Naive thymus-derived CD8-positive, alpha-beta T cell (primary cell): ENCODE results near the gene ADAP1. TPM values are rescaled to one million over a fixed set of nuclear protein-coding genes. Genes with fewer than 3 reads are reported as not detected.
A peak's percentile ranks its signal among the peaks of the same experiment; 100 is the strongest.

Experiments
- ATAC-seq, 2 donors: fragments of 150-1000 bp; cut with Tn5 transposase in 1 of 2; sonication (Bioruptor Pico), chemical (Tn5 transposase) in 1 of 2; 1 replicate in 1 of 2; 2 replicates in 1 of 2; pipeline ENCODE4 v1.10.0; 2021; ENCODE audit warnings: mild to moderate bottlenecking in 2 of 2, moderate library complexity in 2 of 2
- POLR2A ChIA-PET: fragments of 350-600 bp; sonication (Branson Sonifier 250); formaldehyde crosslinking; loops from one replicate; lab custom pipeline; 2021; ENCODE audit warnings: antibody characterized with exemption; lab: Charles Lee
- DNase-seq, 10 donors: peaks; one replicate each; pipeline versions ENCODE4 v3.0.0 to v3.0.0-alpha.2; 2020 to 2022
- H3K27ac Mint-ChIP-seq, 10 donors: one replicate each; pipeline ENCODE4 v1.8.0; 2020 to 2022; ENCODE audit warnings: mild to moderate bottlenecking in 10 of 10, mixed read lengths in 10 of 10, moderate library complexity in 4 of 10, inconsistent platforms in 1 of 10
- H3K27me3 Mint-ChIP-seq, 5 donors: one replicate each; pipeline ENCODE4 v1.8.0; 2021 to 2022; ENCODE audit warnings: mixed read lengths in 5 of 5
- H3K36me3 Mint-ChIP-seq, 3 donors: one replicate each; pipeline ENCODE4 v1.8.0; 2020 to 2022; ENCODE audit warnings: mixed read lengths in 3 of 3, mild to moderate bottlenecking in 2 of 3, inconsistent platforms in 1 of 3
- H3K4me1 Mint-ChIP-seq, 4 donors: one replicate each; pipeline ENCODE4 v1.8.0; 2021 to 2022; ENCODE audit warnings: mixed read lengths in 4 of 4
- H3K4me3 Mint-ChIP-seq, 10 donors: one replicate each; pipeline ENCODE4 v1.8.0; 2020 to 2022; ENCODE audit warnings: mild to moderate bottlenecking in 10 of 10, mixed read lengths in 10 of 10, moderate library complexity in 6 of 10, inconsistent platforms in 1 of 10
- H3K9me3 Mint-ChIP-seq, 9 donors: one replicate each; pipeline ENCODE4 v1.8.0; 2020 to 2022; ENCODE audit warnings: mixed read lengths in 9 of 9, mild to moderate bottlenecking in 3 of 9, inconsistent platforms in 1 of 9, moderate library complexity in 1 of 9
- polyA plus RNA-seq, 3 donors: library from polyadenylated mRNA; unstranded; fragments of 300-500 nt; fragmentation: Illumina TruSeq; gene quantifications; one replicate each; pipeline ENCODE4 v1.2.3, GENCODE V29; 2021
- total RNA-seq, 8 experiments: library from RNA in 2 of 8; stranded (reverse) in 2 of 8; gene quantifications; one replicate each; pipeline ENCODE4 v1.2.3 and lab custom pipeline; 2021 to 2026

Gene ADAP1
- total and polyA plus RNA-seq, 5 experiments from 2014 or later, result 7.6 to 18.4 (median 12.4) TPM

DNA sequence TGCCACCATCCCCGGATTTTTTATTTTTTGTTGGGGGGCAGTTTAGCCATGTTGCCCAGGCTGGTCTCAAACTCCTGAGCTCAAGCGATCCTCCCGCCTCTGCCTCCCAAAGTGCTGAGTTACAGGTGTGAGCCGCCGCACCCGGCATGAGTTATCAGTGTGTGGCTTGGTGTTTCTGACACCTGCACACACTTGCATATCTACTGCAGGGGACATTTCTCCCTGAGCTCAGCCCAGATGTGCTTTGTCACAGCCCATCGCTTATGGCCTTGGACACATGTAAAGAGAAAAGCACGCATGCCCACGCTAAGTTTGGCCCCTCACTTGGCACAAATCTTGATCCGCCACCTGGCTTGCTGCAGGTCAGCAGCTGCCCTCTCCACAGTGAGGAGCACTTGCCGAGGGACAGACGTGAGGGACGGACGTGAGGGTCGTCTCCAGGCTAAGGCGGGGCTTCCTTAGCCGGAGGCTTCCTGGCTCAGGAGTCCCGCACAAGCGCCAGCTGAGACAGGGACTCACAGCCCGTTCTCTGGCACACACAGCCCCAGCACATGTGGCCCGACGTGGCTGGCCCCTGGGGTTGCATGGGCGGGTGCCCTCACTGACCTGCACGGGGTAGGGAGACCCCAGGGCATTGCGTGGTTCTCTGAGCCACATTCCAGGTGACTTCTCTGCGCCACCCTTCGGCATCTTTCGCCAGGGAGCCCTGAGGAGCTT, 40.3 kb upstream of the ADAP1 start:
- POLR2A ChIA-PET, result interaction anchor here (1.8 to 3.8 kb wide), 3 partner anchors 18 to 166 kb away, joined by 4 to 36 read pairs (median 21); partner anchors contain the start of gene COX19
- H3K4me3 Mint-ChIP-seq, result no peak overlapping the region
- DNase-seq (no peak), ATAC-seq (no peak)
- peaks cover 0 to 7% (median 0%) of the 10 kb centered on the region in 3 donors for H3K36me3 Mint-ChIP-seq
- H3K27ac Mint-ChIP-seq, result peak overlapping the region in 1 of 10 donors; percentile 15
- H3K9me3 Mint-ChIP-seq, result no peaks in the 10 kb centered on the region
- H3K27me3 Mint-ChIP-seq, result no peaks in the 10 kb centered on the region
- H3K4me1 Mint-ChIP-seq, result peaks cover 3 to 8% (median 6%) of the 10 kb centered on the region in 4 donors

DNA sequence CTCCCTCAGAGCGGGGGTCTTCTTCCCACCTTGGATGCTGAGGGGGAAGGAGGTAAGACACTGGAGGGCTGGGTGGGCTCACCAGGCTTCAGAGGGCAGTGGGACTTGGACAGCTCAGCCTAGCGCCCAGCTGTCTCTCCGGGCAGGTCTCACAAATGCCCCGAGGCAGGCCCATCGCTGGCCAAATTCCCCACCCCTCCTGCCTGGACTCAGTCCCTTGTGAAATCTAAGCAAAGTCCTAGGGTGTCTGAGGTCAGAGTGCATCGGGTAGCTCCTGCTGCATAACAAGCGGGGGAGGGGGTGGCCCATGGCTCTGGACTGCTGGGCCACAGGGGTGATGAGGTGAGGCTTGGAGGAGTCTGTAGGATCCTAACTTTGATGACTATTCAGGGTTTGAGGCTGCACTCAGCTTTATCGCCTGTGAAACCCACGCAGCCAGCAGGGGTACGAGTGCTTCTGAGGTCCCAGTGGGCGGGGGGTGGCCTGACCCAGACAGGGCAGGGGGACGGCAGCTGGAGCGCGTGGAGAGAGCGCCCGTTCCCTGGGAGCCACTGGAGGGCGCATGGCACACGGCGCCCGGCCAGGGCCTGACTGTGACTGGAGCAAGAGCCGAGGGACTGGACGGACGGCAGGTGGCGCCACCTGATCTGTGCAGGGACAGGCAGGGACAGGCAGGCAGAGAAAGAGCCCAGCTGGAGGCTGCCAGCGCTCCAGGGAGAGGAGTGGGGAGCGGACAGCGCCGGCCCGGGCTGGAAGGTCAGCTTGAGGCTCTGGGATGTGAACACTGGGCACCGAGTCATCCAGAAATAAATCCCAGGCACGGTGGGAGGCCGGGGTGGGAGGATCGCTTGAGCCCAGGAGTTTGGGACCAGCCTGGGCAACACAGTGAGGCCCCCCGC, 38.5 kb upstream of the ADAP1 start:
- Mint-ChIP-seq H3K9me3 (no peaks in the 10 kb centered on the region), H3K27me3 (no peaks in the 10 kb centered on the region), H3K4me3 (no peak overlapping the region), H3K4me1 (peaks cover 3 to 8% (median 7%) of the 10 kb centered on the region in 4 donors), H3K36me3 (peaks cover 0 to 5% (median 0%) of the 10 kb centered on the region in 3 donors), H3K27ac (no peak overlapping the region)
- POLR2A ChIA-PET, result interaction anchor here (0.6 to 3.8 kb wide), 10 partner anchors 16 to 652 kb away, joined by 3 to 36 read pairs (median 4); partner anchors contain the start of genes COX19 and GPR146
- DNase-seq, result peak; percentile 84 to 96 (median 90)
- peak; percentile 99 for ATAC-seq

DNA sequence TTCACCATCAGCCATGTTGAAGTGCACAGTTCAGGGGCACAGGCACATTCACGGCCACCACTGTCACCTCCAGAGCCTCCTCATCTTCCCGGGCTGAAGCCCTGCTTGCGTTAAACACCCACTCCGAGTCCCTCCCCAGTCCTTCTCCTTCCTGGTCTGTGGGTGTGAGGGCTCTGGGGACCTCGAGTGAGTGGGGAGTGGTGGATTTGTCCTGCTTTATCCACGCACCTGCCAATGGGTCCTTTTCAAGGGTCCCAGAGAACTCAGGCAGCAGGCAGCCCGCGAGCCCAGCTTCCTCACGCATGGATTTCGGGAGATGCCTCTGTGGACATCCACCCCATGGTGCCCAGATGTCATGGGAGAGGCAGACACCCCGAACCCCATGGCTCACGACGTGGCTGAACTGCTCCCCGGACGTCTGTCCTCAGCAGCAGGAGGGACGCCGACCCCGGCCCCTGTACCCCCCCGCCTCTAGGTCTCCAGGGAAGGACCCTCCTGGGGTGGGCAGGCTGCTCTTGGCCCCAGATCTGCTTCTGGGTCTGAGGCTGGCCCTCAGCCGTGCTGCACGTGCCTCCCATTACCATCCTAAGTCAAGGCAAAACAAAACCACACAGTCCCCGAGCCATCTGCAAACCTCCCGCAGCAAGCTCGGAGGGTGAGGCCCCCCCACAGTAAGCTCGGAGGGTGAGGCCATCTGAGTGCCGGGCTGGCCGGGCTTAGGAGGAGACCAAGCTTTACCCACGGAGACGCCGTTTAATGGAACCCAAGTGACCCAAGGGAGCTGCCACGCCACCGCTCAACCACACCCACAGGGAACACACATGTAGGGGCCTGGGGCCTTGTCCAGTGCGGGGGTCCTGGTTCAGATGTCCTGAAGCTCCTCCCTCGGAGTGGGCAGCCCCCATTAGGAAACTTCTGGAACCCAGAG, 37.5 kb upstream of the ADAP1 start:
- DNase-seq (no peak), ATAC-seq (no peak)
- H3K4me1 Mint-ChIP-seq, result peaks cover 3 to 8% (median 7%) of the 10 kb centered on the region in 4 donors
- H3K27ac Mint-ChIP-seq, result no peak overlapping the region
- no peaks in the 10 kb centered on the region for H3K9me3 Mint-ChIP-seq
- peaks cover 0 to 2% (median 0%) of the 10 kb centered on the region in 3 donors for H3K36me3 Mint-ChIP-seq
- no peaks in the 10 kb centered on the region for H3K27me3 Mint-ChIP-seq
- POLR2A ChIA-PET, result interaction anchor here (0.8 to 3.8 kb wide), 7 partner anchors 15 to 185 kb away, joined by 3 to 36 read pairs (median 6); partner anchors contain the start of genes COX19 and GPR146
- no peak overlapping the region for H3K4me3 Mint-ChIP-seq

DNA sequence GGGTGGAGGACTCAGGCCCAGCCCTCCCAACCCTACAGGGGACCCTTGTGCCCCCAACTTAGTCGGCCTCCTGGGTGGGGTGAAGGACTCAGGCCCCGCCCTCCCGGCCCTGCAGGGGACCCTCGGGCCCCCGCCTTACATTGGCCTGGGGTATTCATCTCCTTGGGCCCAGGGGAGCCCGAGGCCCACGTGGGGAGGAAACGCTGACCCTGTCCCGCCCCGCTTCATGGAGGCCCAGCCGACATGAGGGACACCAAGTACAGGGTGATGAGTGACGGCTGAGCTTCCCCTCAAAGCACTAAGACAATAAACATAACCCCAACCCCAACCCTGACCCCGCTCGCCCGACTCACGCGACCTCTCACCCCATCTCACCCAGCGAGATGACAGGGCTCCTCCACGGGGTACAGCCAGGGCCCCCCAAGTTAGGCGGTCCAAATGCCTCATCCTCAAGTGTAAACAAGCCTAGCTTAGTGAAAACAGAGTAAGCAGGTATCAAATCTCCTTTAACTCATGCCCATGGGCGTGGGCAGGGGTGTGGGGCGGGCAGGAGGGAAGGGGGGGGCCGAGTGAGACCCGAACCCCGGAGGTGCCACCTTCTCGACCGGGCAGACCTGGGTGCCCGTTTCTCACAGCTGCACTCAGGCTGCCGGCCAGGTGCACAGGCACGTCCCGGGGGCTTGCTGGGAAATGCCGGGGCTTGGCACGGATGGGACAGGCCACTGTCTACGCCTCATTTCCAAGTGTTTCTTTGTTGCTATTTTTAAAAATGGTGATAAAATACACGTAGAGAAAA, 36.7 kb upstream of the ADAP1 start:
- Mint-ChIP-seq H3K27ac (no peak overlapping the region), H3K4me1 (peaks cover 3 to 9% (median 7%) of the 10 kb centered on the region in 4 donors), H3K36me3 (no peaks in the 10 kb centered on the region), H3K27me3 (peaks cover 0 to 8% (median 3%) of the 10 kb centered on the region in 5 donors), H3K9me3 (no peaks in the 10 kb centered on the region), H3K4me3 (no peak overlapping the region)
- ATAC-seq (no peak), DNase-seq (no peak)
- POLR2A ChIA-PET, result interaction anchor here (1.1 kb wide), 1 partner anchor 75 kb away, joined by 3 read pairs; no protein-coding TSS in a partner anchor

DNA sequence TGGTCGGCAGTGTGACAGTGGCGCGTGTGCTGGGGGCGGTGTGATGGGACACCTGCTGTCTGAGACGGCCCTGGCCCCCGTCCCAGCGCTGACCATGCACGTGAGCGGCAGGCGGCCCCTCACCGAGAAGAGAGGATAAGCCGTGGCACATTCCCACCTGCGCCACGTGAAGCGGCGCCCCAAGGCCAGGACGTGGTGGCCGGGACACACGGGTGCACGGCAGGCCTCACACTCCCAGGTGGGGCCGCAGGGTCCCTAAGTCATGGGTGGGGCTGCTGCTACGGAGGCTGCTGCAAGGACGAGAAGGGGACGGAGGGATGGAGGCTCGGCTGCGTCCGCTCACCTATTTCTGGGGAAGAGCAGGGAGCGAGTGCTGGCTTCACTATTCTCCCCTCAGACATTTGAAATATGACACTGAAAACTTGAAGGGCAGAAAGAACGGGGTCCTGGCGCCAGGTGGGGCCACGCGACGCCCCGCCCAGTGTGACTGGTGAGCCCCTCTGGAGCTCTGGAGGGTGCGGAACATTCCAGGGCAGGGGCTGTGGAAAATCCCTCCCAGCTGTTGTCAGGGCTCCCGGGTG, 36.0 kb upstream of the ADAP1 start:
- Mint-ChIP-seq H3K27ac (no peak overlapping the region), H3K9me3 (no peaks in the 10 kb centered on the region), H3K36me3 (no peaks in the 10 kb centered on the region), H3K27me3 (peaks cover 1 to 15% (median 7%) of the 10 kb centered on the region in 5 donors), H3K4me3 (no peak overlapping the region), H3K4me1 (peaks cover 3 to 9% (median 9%) of the 10 kb centered on the region in 4 donors)
- POLR2A ChIA-PET, result no interaction called here
- ATAC-seq (no peak), DNase-seq (no peak)

DNA sequence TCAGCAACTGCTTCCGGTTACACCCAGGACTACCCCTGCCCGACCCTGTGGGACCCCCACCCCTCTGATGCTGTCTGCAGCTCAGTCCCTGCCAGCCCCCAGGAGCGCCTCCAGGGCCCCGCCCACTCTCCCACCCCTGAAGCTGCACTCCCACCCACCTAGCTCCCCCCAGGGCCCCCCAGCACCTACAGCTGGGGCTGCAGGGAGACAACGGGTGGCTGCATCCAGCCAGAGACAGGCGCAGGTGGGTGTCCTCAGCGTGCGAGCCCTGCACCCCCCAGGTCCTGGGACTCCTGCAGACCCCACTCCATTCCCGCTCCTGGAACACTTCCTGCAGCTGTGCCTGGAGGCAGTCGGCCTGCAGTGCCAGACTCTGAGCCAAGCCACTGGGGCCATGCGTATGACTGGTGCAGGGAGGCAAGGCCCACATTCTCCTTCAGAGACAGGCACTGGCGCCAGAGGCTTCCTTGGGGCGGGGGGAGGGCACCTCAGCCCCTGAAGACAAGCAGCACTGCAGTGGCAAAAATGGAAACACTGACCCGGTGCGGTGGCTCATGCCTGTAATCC, 34.6 kb upstream of the ADAP1 start:
- Mint-ChIP-seq H3K4me3 (no peak overlapping the region), H3K4me1 (peaks cover 3 to 9% (median 8%) of the 10 kb centered on the region in 4 donors), H3K36me3 (no peaks in the 10 kb centered on the region), H3K9me3 (no peaks in the 10 kb centered on the region), H3K27me3 (peaks cover 2 to 18% (median 8%) of the 10 kb centered on the region in 5 donors), H3K27ac (no peak overlapping the region)
- DNase-seq (no peak), ATAC-seq (no peak)
- POLR2A ChIA-PET, result no interaction called here

DNA sequence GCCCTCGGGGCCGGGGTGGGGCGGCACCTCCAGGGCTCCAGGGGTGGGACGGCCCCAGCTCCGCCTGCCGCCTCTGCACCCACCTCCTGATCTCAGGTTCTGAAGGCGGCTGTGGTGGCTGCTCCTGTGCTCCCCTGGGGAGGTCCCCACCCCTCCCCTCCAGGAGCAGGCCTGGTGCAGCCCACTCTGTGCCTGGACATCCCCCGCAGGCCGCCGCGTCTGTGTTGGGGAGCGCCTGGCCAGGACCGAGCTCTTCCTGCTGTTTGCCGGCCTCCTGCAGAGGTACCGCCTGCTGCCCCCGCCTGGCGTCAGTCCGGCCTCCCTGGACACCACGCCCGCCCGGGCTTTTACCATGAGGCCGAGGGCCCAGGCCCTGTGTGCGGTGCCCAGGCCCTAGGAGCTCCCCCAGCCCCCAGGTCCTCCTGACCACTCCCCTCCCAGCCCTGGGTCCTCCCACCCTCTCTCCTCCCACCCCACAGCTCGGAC, 34.0 kb upstream of the ADAP1 start:
- Mint-ChIP-seq H3K27me3 (peaks cover 2 to 18% (median 8%) of the 10 kb centered on the region in 5 donors), H3K27ac (no peak overlapping the region), H3K4me3 (no peak overlapping the region), H3K4me1 (peaks cover 3 to 9% (median 8%) of the 10 kb centered on the region in 4 donors), H3K9me3 (no peaks in the 10 kb centered on the region), H3K36me3 (no peaks in the 10 kb centered on the region)
- POLR2A ChIA-PET, result no interaction called here
- DNase-seq (no peak), ATAC-seq (no peak)

DNA sequence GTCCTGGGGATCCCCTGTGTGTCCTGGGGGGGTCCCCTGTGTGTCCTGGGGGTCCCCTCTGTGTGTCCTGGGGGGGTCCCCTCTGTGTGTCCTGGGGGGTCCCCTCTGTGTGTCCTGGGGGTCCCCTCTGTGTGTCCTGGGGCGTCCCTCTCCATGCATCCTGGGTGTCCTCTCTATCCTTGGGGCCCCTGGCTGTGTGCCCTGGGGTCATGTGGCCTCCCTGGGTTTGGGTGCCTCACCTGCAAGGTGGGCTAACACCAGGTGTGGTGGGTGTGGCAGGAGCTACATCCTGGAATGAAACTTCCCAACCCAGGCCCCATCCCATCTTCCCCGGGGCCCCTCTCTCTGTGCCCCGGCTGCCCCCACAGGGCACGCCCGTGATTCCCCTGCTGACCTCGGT, 33.4 kb upstream of the ADAP1 start:
- Mint-ChIP-seq H3K36me3 (no peaks in the 10 kb centered on the region), H3K27ac (no peak overlapping the region), H3K9me3 (no peaks in the 10 kb centered on the region), H3K27me3 (peaks cover 2 to 18% (median 8%) of the 10 kb centered on the region in 5 donors), H3K4me1 (peaks cover under 1 to 5% (median 3%) of the 10 kb centered on the region in 4 donors), H3K4me3 (no peak overlapping the region)
- POLR2A ChIA-PET, result no interaction called here
- DNase-seq (no peak), ATAC-seq (no peak)

DNA sequence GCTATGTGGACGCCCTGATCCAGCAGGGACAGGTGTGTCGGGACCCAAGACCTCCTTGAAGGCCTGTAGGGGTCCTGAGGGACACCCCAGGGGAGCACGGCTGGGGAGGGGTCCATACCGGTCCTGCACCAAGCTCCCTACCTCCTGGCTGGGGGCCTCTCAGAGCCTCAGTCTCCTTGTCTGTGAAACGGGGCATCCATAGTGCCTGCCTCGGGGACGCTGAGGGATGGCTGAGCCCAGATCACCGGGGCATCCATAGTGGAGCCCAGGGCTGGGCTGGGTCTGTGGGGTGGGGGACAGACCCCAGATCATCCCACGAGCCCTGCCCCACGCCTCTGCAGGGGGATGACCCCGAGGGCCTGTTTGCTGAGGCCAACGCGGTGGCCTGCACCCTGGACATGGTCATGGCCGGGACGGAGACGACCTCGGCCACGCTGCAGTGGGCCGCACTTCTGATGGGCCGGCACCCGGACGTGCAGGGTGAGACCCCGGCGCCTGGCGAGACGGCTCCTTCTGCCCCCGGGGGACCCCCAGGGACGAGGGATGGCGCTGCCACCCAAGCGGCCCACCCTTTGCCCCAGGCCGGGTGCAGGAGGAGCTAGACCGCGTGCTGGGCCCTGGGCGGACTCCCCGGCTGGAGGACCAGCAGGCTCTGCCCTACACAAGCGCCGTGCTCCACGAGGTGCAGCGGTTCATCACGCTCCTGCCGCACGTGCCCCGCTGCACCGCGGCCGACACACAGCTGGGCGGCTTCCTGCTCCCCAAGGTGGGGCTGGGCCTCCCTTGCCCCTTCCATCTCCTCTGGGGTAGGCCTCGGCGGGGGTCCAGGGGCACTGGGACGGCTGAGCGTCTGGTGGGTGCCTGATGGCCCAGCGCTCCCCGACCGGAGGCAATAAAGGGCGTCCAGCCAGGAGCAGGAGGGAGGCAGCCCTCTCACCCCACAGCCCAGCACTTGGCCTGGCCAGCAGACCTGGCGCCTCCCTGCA, 32.6 kb upstream of the ADAP1 start:
- no peak overlapping the region for H3K4me3 Mint-ChIP-seq
- POLR2A ChIA-PET, result no interaction called here
- peaks cover 0 to 4% (median 1%) of the 10 kb centered on the region in 4 donors for H3K4me1 Mint-ChIP-seq
- H3K27me3 Mint-ChIP-seq, result peaks cover 2 to 18% (median 8%) of the 10 kb centered on the region in 5 donors
- no peak for DNase-seq
- H3K27ac Mint-ChIP-seq, result no peak overlapping the region
- H3K36me3 Mint-ChIP-seq, result no peaks in the 10 kb centered on the region
- H3K9me3 Mint-ChIP-seq, result no peaks in the 10 kb centered on the region
- ATAC-seq, result no peak
